KBM-7 (cell line): Measurements from ENCODE around the gene SEMA4C.
"Not testable (repeated sequence)": the region's sequence is repeated elsewhere in the genome, so short reads cannot be mapped to it uniquely, and the experiment has no call there.

Source experiments
- DNase-seq: peaks from one replicate; pipeline ENCODE4 v3.0.0-alpha.2; 2015
- in situ Hi-C: fragments of 300-500 bp; cut with MboI; formaldehyde crosslinking; loops from 2 replicates; pipeline ENCODE4 v1.14.3; 2020; ENCODE audit warnings: low sequenced_read_pairs, low pct_unique_long_range_greater_than_20kb, mixed read lengths

The SEMA4C gene

DNA sequence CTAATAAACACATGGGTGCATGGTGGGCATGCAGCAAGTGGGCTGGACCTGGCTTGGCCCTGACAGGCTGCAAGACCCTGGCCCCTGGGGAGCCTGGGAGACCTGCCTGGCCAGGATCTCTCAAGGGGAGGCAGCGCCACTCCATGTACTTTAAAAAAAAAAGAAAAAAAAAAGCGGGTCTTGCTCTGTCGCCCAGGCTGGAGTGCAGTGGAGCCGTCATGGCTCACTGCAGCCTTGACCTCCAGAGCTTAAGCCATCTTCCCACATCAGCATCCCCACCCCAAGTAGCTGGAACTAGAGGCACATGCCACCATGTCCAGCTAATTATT lies 29.5 kb upstream of the SEMA4C start:
- DNase-seq = no peak
- in situ Hi-C loops = no loop called here

GRCh38 chr2:96898641-96899412 lies 28.9 kb upstream of the SEMA4C start:
- no peak for DNase-seq
- in situ Hi-C loops = no loop called here

DNA sequence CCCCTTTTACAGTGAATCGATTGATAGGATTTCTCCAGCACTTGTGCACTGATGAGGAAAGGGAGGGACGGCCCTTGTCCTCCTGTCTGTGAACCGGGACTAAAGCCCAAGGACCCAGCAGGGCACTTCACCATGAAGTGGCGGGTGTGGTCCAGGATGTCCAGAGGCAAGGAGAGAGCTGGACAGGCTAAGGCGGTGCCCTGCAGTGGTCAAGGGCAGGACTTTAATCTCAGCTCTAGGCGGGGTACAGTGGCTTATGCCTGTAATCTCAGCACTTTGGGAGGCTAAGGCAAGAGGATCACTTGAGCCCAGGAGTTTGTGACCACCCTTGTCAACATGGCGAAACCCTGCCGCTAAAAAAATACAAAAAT lies 28.2 kb upstream of the SEMA4C start:
- in situ Hi-C loops = no loop called here
- no peak for DNase-seq

GRCh38 chr2:96897491-96898134 lies 27.7 kb upstream of the SEMA4C start:
- DNase-seq = no peak
- in situ Hi-C loops = no loop called here

- DNase-seq = no peak
Observed at GRCh38 chr2:96895746-96896651, 26.1 kb upstream of the SEMA4C start.

GRCh38 chr2:96895032-96895745 lies 25.3 kb upstream of the SEMA4C start:
- no peak for DNase-seq
- in situ Hi-C loops = no loop called here

More at GRCh38 chr2:96895746-96896651, 26.1 kb upstream of the SEMA4C start:
- in situ Hi-C loops = no loop called here

DNA sequence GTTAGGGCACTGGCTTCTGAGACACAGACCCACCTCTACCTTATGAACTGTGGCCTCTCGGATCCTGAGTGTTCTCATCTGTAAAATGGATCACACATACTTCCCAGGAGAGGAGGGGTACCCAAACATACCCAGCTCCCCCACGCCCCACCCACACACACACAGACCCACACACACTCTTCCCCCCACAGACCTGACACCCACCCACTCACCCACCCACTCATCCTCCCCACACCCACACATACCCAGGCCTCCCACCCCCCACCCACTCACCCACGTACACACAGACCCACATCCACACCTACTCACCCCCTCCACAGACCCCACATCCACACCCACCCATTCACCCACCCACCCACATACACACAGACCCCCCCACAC lies 24.3 kb upstream of the SEMA4C start:
- DNase-seq = no peak
- in situ Hi-C loops = no loop called here

GRCh38 chr2:96893289-96894150 lies 23.6 kb upstream of the SEMA4C start:
- in situ Hi-C loops = no loop called here
- no peak for DNase-seq

- in situ Hi-C loops = no loop called here
- no peak for DNase-seq
Observed at GRCh38 chr2:96891591-96892333, 21.9 kb upstream of the SEMA4C start.

DNA sequence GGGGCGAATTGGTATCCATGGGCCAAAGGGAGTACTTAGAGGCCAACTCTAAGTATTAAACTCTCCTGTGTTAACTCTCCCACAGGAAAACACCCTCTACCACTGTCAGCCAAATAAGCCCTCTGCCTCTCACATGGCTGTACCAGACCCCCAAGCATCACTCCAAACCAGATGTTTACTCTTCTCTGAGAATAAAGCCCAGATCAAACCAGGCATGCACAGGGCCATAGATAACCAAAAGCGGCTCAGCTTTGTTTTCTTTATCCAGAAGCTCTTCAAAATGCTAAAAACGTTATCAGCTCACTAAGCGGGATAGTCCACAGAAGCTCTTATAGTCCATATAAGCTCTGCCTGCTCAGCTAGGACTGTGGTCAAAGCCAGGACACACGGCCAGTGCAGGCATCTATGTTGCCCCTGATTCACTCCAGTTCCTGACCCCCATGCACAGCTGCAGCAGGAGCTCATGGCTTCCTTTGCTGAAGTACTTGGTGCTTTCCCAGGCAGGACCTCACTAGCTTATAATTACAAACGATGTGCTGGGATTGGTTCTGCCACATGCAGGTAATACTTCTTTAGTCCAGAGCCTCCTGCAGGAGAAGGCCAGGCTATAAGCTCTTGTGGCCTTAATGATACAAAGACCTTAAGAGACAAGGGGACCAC lies 21.0 kb upstream of the SEMA4C start:
- no peak for DNase-seq
- in situ Hi-C loops = no loop called here

- no peak for DNase-seq
Observed at GRCh38 chr2:96890252-96890651, 20.4 kb upstream of the SEMA4C start.

GRCh38 chr2:96889502-96889901 lies 19.6 kb upstream of the SEMA4C start:
- DNase-seq, in situ Hi-C loops: not testable (repeated sequence)

More at GRCh38 chr2:96890252-96890651, 20.4 kb upstream of the SEMA4C start:
- in situ Hi-C loops = no loop called here

GRCh38 chr2:96888072-96889011 lies 18.5 kb upstream of the SEMA4C start:
- in situ Hi-C loops = no loop called here
- DNase-seq = no peak

- no peak for DNase-seq
- in situ Hi-C loops = no loop called here
Observed at GRCh38 chr2:96887493-96888012, 17.7 kb upstream of the SEMA4C start.

DNA sequence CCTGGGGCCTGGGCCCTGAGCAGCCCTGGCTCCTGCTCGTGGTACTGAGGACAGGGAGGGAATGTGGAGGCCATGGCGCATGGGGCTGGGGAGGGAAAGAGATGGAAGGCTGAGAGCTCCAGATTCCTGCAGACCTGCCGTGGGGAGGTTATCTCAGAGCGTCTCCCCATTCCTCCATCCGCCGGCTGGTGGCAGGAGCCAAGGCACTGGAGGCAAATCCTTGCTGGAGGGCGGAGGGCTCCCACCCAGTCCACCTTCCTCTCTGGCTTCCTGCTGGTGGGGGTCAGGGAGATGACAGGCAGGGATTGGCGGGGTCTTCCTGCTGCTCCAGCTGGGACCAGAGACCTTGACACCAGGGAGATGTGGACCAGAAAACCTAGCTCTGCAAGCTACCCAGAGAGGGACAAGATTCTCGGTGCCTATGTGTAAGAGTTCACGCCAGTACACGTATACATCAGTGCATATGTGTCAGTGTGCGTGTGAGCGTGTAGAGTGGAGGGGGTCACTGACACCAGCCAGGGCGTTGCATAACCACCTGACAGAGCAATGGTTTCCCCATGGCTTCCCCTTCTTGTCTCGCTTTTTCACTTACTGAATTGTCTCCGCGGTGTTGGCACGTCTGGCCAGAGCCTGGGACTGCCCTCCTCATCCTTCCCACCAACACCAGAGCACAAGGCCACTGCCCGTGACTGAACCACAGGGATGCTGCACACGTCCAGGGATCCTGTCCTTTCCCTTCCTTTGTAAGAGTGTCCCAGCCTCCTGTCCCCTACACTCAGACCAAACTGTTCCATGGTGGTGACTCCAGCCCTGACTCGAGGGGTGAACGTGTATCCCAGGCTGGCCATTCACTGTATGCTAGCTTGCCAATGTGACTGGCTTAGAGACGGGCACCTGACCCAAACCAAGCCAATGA lies 15.8 kb upstream of the SEMA4C start:
- in situ Hi-C loops = no loop called here

More for the DNA sequence above, 15.8 kb upstream of the SEMA4C start:
- DNase-seq = no peak
